NCI-H146 treated with DMSO at 0.1 percent for 48 hours (cell line): ENCODE data around the gene HIRA.

Experiments used
- DNase-seq: peaks from one replicate; lab custom pipeline; 2025; ENCODE audit not compliant: unreplicated experiment; lab: John Stamatoyannopoulos, UW

The HIRA gene

GRCh38 chr22:19358703-19359553, 72.6 kb downstream of the HIRA start:
- no peak for DNase-seq

GRCh38 chr22:19358195-19358594, 73.3 kb downstream of the HIRA start:
- DNase-seq, result no peak

- DNase-seq, result no peak
Observed at GRCh38 chr22:19357270-19358105, 74.0 kb downstream of the HIRA start.

- DNase-seq, result no peak
Observed at GRCh38 chr22:19356708-19357269, 74.7 kb downstream of the HIRA start.

- DNase-seq, result no peak
Observed at GRCh38 chr22:19355413-19356157, 75.9 kb downstream of the HIRA start.

- DNase-seq, result no peak
Observed at GRCh38 chr22:19354201-19354600, 77.3 kb downstream of the HIRA start.

- no peak for DNase-seq
Observed at GRCh38 chr22:19353363-19354131, 78.0 kb downstream of the HIRA start.

- no peak for DNase-seq
Observed at GRCh38 chr22:19352766-19353165, 78.8 kb downstream of the HIRA start.

GRCh38 chr22:19352217-19352616, 79.3 kb downstream of the HIRA start:
- no peak for DNase-seq

GRCh38 chr22:19351604-19352003, 79.9 kb downstream of the HIRA start:
- DNase-seq, result no peak

- DNase-seq, result no peak
Observed at GRCh38 chr22:19350947-19351346, 80.6 kb downstream of the HIRA start.

- no peak for DNase-seq
Observed at GRCh38 chr22:19350476-19350859, 81.1 kb downstream of the HIRA start.

GRCh38 chr22:19349778-19350475, 81.6 kb downstream of the HIRA start:
- DNase-seq, result no peak

- no peak for DNase-seq
Observed at GRCh38 chr22:19346677-19347265, 84.8 kb downstream of the HIRA start.

GRCh38 chr22:19344420-19344819, 87.1 kb downstream of the HIRA start:
- DNase-seq, result no peak

GRCh38 chr22:19343470-19343869, 88.1 kb downstream of the HIRA start:
- DNase-seq, result no peak

GRCh38 chr22:19341500-19341899, 90.0 kb downstream of the HIRA start:
- no peak for DNase-seq

- DNase-seq, result no peak
Observed at GRCh38 chr22:19337137-19337536, 94.4 kb downstream of the HIRA start.
